Breast epithelium (tissue), 4 donors: ENCODE measurements around the gene SHLD1. TPM values are rescaled to one million over a fixed set of nuclear protein-coding genes. Genes with fewer than 3 reads are reported as not detected.

Experiments used
- DNase-seq, 2 donors: peaks; one replicate each; pipeline ENCODE4 v3.0.0-alpha.2; 2019; ENCODE audit warnings: low spot score in 2 of 2
- H3K27ac ChIP-seq, 2 donors: fragments of 200-600 bp; sonication (generic) in 1 of 2; one replicate each; pipeline ENCODE4 v1.5.1; 2016 to 2019; ENCODE audit warnings: mild to moderate bottlenecking in 1 of 2
- H3K27me3 ChIP-seq, 2 donors: fragments of 200-600 bp; sonication (generic) in 1 of 2; one replicate each; pipeline versions ENCODE4 v1.5.1 to v1.6.0; 2017 to 2019; ENCODE audit warnings: control low read depth in 1 of 2, mild to moderate bottlenecking in 1 of 2
- H3K36me3 ChIP-seq: fragments of 200-600 bp; one replicate; pipeline ENCODE4 v1.5.1; 2019
- H3K4me1 ChIP-seq, 2 donors: fragments of 200-600 bp; sonication (generic); one replicate each; pipeline ENCODE4 v1.5.1; 2016 to 2019; ENCODE audit warnings: control low read depth in 1 of 2
- H3K4me3 ChIP-seq, 3 donors: fragments of 200-600 bp; sonication (generic); 1 replicate in 2 of 3; 2 replicates in 1 of 3; pipeline ENCODE4 v1.5.1; 2016 to 2019; ENCODE audit warnings: mild to moderate bottlenecking in 3 of 3, moderate library complexity in 2 of 3
- H3K9me3 ChIP-seq, 2 donors: fragments of 200-600 bp; sonication (generic) in 1 of 2; one replicate each; pipeline ENCODE4 v1.5.1; 2016 to 2019; ENCODE audit warnings: control low read depth in 1 of 2
- POLR2A ChIP-seq: fragments of 450-650 bp; IDR thresholded peaks from one replicate; pipeline ENCODE4 v1.6.1; 2016; ENCODE audit warnings: antibody characterized with exemption, mild to moderate bottlenecking, moderate library complexity
- POLR2AphosphoS5 ChIP-seq, 3 donors: sonication (generic); formaldehyde crosslinking; IDR thresholded peaks; one replicate each; pipeline ENCODE4 v1.6.1; 2017; ENCODE audit warnings: antibody characterized with exemption in 3 of 3
- intact Hi-C: fragments of 100-400 bp; cut with DNase I; formaldehyde crosslinking; loops from one replicate; pipeline ENCODE4 v1.15.1; 2023; ENCODE audit warnings: low total_unique reads
- total RNA-seq, 3 donors: library from RNA; depleted of rRNA; stranded (reverse); fragments of >200 nt; gene quantifications; one replicate each; pipeline ENCODE4 v1.1.0, GENCODE V29; 2016
- TF ChIP-seq, protein P1 (sequence below), 3 donors: fragments of 450-650 bp; IDR thresholded peaks; one replicate each; pipeline ENCODE4 v1.5.1; 2016 to 2017; ENCODE audit warnings: antibody characterized with exemption in 3 of 3, mild to moderate bottlenecking in 3 of 3, moderate library complexity in 3 of 3

Gene SHLD1
- total RNA-seq, 3 donors from 2014 or later: 2.7 to 7.3 (median 6.6) TPM

DNA sequence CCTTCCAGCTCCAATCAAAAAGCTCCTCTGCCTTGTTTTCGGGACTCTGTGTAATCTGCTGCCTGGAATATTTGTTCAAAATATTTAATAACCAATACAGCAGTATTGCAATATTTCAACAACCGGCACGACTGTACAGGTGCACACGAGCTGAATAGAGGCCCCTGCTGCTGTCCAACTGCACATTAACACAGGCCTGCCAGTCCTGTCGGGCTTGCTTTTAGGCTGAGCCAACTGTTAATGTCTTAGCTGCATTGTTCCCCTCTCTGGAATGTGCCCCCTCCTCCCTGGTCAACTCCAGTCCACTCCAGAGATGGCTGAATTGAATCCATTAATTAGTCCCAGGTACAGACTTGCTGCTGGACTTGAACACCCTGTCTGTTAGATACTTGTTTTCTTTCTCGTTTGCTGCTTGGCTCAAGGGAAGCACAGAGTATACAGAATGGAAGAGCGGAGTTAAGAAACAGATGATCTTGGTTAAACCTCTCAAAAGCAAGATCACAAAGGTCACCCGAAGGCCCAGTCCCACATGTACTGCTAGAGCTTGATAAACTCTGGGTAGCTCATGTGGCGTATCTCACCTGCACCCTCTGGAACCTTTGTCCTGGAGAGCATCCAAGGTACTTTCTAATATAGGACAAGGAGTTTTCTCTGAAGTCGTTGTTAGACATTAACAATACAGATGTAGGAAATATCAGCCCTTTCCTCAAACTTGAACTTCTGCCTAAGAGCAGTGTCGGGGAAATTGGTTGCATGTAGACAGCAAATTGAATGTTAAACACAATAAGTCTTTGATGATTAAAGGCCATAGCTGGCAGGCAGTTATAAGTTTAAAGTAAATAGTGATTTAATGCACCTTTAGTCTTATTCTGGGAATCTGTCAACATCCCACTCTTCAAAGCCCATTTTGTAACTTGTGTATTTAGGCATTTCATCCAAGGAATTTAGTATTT is 31.9 kb downstream of the SHLD1 start:
- peak overlapping the region; percentile 29 to 33 for H3K27ac ChIP-seq
- TF ChIP-seq, protein P1, sequence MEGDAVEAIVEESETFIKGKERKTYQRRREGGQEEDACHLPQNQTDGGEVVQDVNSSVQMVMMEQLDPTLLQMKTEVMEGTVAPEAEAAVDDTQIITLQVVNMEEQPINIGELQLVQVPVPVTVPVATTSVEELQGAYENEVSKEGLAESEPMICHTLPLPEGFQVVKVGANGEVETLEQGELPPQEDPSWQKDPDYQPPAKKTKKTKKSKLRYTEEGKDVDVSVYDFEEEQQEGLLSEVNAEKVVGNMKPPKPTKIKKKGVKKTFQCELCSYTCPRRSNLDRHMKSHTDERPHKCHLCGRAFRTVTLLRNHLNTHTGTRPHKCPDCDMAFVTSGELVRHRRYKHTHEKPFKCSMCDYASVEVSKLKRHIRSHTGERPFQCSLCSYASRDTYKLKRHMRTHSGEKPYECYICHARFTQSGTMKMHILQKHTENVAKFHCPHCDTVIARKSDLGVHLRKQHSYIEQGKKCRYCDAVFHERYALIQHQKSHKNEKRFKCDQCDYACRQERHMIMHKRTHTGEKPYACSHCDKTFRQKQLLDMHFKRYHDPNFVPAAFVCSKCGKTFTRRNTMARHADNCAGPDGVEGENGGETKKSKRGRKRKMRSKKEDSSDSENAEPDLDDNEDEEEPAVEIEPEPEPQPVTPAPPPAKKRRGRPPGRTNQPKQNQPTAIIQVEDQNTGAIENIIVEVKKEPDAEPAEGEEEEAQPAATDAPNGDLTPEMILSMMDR (IDR thresholded peaks at IDR 0.05): no peak
- TF ChIP-seq POLR2A (no peak), POLR2AphosphoS5 (IDR thresholded peaks at IDR 0.05) (no peak)
- DNase-seq: peak in 1 of 2 donors; percentile 36
- no peaks in the 10 kb centered on the region for H3K36me3 ChIP-seq
- peaks cover 0 to 7% of the 10 kb centered on the region in 2 donors for H3K4me1 ChIP-seq
- intact Hi-C loops: no loop called here
- H3K4me3 ChIP-seq: no peak overlapping the region
- H3K27me3 ChIP-seq: no peaks in the 10 kb centered on the region
- no peaks in the 10 kb centered on the region for H3K9me3 ChIP-seq

DNA sequence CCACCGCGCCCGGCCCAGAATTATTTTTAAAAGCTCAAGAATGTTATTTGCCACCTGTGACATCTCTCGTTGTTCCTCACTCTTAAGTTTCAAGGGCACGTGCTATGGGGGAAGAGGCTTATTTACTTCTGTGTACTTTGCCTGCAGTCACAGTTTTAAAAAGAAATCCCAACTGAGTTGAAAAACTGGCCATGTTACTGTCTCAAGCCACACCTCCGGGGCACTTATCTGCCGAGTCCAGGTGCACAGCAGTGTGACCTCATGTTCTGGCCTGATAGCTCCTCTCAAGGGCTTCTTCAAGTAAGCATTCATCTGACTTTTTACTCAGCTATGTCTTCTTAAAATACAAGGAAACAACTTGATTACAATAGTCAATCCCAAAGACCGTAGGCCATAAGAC is 34.5 kb downstream of the SHLD1 start:
- TF ChIP-seq, protein P1 (IDR thresholded peaks at IDR 0.05): no peak
- TF ChIP-seq POLR2A (no peak), POLR2AphosphoS5 (IDR thresholded peaks at IDR 0.05) (no peak)
- H3K36me3 ChIP-seq: no peaks in the 10 kb centered on the region
- intact Hi-C loops: no loop called here
- DNase-seq: no peak
- no peak overlapping the region for H3K27ac ChIP-seq
- no peaks in the 10 kb centered on the region for H3K27me3 ChIP-seq
- no peaks in the 10 kb centered on the region for H3K9me3 ChIP-seq
- peaks cover 0 to 16% of the 10 kb centered on the region in 2 donors for H3K4me1 ChIP-seq
- H3K4me3 ChIP-seq: no peak overlapping the region

DNA sequence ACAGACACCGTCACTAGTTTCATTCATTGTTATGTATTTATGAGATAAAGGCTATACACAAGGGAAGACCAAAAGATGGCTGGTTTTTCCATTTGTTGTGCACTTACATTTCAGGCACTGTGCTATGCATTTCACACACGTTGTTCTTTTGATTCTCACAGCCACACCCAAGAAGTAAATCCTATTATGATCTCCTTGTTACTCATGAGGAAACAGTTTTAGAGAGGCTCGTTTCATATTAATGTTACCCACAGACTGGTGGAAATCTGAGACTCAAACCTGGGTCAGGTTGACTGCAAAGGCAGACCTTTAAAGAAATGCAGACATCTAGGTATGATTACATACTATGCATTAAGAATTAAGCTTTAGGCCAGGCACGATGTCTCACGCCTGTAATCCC is 34.9 kb downstream of the SHLD1 start:
- Histone ChIP-seq H3K9me3 (no peaks in the 10 kb centered on the region), H3K27ac (no peak overlapping the region), H3K36me3 (no peaks in the 10 kb centered on the region), H3K27me3 (no peaks in the 10 kb centered on the region), H3K4me1 (peaks cover 0 to 16% of the 10 kb centered on the region in 2 donors), H3K4me3 (no peak overlapping the region)
- no peak for DNase-seq
- intact Hi-C loops: no loop called here
- TF ChIP-seq POLR2A (no peak), POLR2AphosphoS5 (IDR thresholded peaks at IDR 0.05) (no peak)
- TF ChIP-seq, protein P1 (IDR thresholded peaks at IDR 0.05): no peak

DNA sequence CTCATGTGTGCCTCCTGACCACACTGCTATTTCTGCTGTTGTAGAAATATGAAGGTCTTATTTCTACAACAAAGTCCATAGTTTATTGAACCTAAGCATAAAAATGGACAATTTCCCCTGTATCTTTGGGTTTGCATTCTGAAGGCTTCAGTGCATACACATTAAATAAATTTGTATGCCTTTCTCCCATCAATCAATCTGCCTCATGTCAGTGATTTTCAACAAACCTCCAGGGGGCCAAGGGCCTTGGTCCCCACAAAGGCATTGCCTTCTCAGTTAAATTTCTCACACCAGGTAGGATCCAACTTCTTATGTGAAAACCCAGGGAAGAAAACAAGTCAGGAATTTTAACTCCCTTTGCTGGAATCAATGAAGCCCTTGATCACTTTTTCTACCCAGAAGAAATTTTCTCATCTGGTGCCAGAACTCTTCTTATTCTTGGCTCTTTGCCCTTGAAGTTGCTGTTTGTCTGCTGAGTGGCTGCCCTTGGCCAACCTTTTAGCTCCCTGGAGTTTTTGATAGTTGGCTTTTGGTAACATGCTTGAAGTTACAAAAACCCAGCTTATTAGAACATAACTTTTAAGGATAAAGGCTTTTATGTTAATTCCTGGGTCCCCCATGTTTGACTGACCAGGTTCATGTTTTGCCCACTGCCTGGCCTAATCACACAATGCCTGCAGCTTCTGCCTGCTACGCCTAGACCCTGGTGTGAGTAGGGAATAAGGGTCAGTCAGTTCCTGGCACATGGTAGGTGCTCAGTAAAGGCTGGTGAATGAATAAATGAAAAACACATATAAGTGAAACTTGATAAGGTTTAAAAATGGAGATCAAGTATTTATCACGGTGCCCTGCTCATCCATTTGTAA is 37.0 kb downstream of the SHLD1 start:
- TF ChIP-seq, protein P1 (IDR thresholded peaks at IDR 0.05): no peak
- no peak for TF ChIP-seq POLR2A
- no peak for TF ChIP-seq POLR2AphosphoS5 (IDR thresholded peaks at IDR 0.05)
- H3K9me3 ChIP-seq: no peaks in the 10 kb centered on the region
- H3K27ac ChIP-seq: peak overlapping the region; percentile 33 to 36
- no peak for DNase-seq
- no peaks in the 10 kb centered on the region for H3K36me3 ChIP-seq
- intact Hi-C loops: no loop called here
- H3K4me3 ChIP-seq: no peak overlapping the region
- peaks cover 0 to 9% of the 10 kb centered on the region in 2 donors for H3K4me1 ChIP-seq
- no peaks in the 10 kb centered on the region for H3K27me3 ChIP-seq
